Hematopoietic multipotent progenitor cell treated with erythropoietin and hydrocortisone succinate and interleukin-3 and kit ligand, for 8 days (in vitro differentiated cells): Measurements from ENCODE around the gene SRP68.

Experiments used
- DNase-seq: peaks from one replicate; pipeline ENCODE4 v3.0.0-alpha.2; 2015

SRP68 gene

DNA sequence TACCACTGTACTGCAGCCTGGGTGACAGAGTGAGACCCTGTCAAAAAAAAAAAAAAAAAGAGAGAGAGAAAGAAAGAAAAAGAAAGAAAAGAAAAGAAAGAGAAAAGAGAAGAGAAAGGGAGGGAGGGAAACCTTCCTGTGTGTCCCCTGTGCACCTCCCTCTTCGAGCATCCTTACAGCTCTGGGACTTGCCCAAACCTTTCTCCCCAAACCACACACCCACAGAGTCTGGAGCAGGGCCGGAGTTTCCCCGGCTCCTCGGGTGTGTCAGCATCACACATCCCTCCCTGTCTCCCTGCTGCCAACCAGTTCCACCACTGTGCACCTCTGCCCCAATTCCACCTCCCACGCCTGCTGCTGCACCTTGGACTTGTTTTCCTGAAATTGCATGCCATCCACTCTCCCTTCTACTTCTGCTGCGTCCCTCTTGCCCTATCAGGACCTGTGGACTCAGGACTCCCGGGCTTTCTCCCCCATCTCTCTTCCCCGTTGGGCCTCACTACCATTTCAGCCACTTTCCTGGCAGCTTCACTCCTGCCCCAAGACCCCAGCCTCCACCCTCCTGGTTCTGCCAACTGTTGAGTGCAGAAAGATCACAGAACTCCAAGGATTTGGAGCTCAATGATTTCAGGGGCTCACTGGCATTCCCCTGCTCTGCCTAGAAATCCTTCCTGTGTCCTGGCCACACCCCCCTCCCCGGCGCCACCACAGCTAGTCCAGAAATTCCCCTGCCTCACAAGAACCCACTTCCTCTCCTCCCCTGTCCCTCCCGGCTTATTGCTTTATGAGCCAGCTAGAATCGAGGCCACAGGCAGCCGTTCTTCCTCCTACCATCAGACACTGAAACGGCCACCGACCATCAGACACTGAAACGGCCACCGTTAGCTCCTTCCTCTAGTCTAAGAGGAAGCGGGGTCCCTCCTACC lies 75.4 kb downstream of the SRP68 start:
- no peak for DNase-seq

DNA sequence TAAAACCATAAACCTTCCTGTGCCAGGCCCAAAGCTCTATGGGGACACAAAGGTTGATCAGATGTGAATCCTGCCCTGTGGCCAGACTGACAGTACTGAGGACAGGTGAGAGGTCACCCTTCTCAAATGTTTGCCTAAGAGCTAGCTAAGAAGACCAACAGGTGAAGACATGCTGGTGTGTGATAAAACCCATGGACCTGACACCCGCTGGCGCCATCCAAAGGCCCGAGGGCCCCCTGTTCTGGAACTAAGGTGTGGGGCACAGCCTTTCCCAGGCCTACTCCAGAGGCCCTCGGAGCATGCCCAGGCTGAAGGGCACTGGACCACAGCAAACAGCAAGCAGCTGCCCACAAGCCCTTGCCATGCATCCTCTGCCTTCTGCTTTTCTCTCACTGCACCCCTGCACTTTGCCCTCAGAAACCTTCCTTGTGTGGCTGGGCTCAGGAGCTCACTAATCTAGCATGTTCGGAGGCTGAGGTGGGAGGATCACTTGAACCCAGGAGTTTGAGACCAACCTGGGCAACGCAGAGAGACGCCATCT lies 76.9 kb downstream of the SRP68 start:
- DNase-seq, result no peak

DNA sequence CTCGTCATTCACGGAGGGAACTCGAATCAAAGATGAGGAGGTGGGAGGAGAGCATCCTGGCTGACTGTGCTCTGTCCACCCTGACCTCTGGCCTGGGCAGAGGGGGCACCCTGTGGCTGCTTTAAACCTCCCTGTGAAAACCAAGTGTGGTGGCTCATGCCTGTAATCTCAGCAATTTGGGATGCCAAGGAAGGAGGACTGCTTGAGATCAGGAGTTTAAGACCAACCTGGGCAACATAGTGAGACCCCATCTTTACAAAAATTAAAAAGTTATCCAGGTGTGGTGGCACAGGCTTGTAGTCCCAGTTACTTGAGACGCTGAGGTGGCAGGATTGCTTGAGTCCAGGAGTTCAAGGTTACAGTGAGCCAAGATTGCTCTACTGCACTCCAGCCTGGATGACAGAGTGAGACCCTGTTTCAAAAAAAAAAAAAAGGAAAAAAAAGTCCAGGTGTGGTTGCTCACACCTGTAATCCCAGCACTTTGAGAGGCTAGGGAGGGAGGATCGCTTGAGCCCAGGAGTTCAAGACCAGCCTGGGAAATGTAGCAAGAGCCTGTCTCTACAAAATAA lies 77.4 kb downstream of the SRP68 start:
- DNase-seq, result no peak

DNA sequence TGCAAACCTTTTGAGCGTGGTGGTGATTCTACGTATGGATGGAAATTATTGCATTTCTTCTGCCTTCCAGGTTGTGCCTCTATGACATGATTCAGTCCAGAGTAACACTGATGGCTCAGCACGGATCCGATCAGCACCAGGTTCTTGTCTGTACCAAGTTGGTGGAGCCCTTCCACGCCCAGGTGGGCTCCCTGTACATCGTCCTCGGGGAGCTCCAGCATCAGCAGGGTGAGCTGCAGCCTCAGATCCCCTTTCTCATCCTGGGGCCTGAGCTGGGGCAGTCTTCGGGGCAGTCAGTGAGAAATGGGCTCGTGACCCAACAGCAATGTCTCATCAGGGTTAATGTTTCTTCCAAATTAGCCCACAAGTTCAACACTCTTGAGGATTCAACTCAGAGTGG lies 80.9 kb downstream of the SRP68 start:
- no peak for DNase-seq
